ENCODE results near the gene BAIAP2. TPM values are rescaled to one million over a fixed set of nuclear protein-coding genes. Genes with fewer than 3 reads are reported as not detected.

The BAIAP2 gene
- total and polyA plus RNA-seq, 7 donors, result 6.5 to 52.3 (median 32.6) TPM

DNA sequence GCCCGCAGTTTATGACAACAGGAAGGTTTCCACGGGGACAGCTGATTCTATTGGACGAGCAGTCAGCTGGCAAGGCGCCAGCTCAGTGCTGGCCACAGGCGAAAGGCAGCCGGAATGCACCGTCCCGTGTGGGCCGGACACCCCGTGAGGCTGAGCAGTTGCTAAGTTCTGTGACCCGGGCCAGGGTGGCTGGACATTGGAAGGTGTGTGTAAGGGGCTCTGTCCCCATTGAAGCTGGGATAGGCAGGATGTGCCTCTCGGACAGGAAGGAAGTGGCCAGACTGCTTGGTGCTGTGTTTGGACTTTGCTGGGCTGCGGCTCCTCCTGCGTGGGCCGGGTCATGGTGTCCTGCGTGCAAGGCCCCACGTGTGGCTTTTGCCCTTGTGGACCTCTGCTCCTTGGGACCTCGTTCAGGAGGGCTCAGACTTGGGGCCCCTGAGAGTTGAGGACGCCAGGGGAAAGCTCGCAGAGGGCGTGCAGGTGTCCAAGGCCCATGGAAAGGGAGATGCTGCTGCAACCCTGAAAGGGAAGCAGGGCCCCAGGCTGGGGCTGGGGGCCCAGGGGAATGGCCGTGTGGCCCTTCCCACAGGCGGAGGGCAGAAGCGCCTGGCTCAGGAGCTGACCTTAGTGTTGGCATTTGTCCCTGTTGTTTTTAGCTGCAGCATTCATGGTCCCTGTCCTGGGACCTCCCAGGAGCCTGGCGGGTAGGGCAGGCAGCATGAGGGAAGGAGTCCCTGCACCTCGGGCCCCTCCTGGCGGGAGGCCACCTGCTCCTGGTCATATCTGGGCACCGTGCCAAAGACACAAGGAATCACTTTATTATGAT is 10.0 kb downstream of the BAIAP2 start:
- Histone ChIP-seq H3K4me1 (peaks cover 0 to 98% (median 94%) of the 10 kb centered on the region in 4 donors), H3K9me3 (no peaks in the 10 kb centered on the region), H3K36me3 (no peaks in the 10 kb centered on the region), H3K4me3 (peak overlapping the region in 1 of 4 donors; percentile 17), H3K27me3 (no peaks in the 10 kb centered on the region), H3K27ac (peak overlapping the region; percentile 67 to 92 (median 80))
- 14 to 49% methylated on average over 28 of the region's 28 CpGs for WGBS, 2 donors
- intact Hi-C loops (cut with DNase I), result no loop called here
- no peak for TF ChIP-seq EP300 (IDR thresholded peaks at IDR 0.05)
- TF ChIP-seq POLR2AphosphoS5 (IDR thresholded peaks at IDR 0.05), result peak in 3 of 4 donors; percentile 44 to 62 (median 52)
- peak; percentile 95 for DNase-seq

GRCh38 chr17:81045590-81046095 is 10.7 kb downstream of the BAIAP2 start:
- 45 to 59% methylated on average over 9 of the region's 9 CpGs for WGBS, 2 donors
- H3K36me3 ChIP-seq, result no peaks in the 10 kb centered on the region
- intact Hi-C loops (cut with DNase I), result no loop called here
- no peaks in the 10 kb centered on the region for H3K9me3 ChIP-seq
- H3K4me1 ChIP-seq, result peaks cover 0 to 98% (median 93%) of the 10 kb centered on the region in 4 donors
- H3K4me3 ChIP-seq, result no peak overlapping the region
- TF ChIP-seq POLR2AphosphoS5 (IDR thresholded peaks at IDR 0.05), result no peak
- TF ChIP-seq EP300 (IDR thresholded peaks at IDR 0.05), result no peak
- TF ChIP-seq CTCF (IDR thresholded peaks at IDR 0.05), result no peak
- TF ChIP-seq POLR2A (IDR thresholded peaks at IDR 0.05), result no peak
- H3K27ac ChIP-seq, result peak overlapping the region; percentile 67 to 92 (median 80)
- DNase-seq, result no peak
- no peaks in the 10 kb centered on the region for H3K27me3 ChIP-seq

DNA sequence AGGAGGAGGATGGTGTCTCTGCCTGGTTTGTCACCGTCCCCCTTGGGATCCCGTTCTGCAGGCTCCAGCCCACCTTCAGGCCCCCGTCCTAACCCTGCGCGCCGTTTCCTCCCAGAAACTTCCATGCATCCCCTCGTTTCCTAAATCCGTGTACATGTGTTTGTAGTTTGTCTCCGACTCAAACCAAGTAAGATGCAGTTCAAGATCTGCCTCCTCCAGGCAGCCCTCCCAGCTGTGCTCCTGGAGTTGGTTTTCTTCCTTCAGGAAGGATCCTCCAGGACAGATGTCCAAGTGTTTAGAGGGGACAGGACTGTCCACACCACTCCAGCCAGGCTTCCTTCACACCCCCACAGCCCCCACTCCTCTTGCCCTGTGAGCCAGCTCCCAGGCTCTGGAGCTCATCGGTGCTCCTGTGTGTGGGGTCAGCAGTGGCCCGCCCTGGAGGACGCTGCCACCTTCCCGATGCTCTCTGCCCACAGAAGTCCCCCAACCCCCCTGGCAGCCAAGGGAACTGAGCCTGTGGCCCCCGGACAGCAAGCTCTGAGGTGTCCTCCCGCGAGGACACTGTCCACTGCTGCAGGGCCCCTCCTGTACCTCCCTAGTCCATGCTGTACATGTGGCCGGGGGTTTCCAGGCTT is 11.3 kb downstream of the BAIAP2 start:
- Histone ChIP-seq H3K27me3 (no peaks in the 10 kb centered on the region), H3K4me3 (no peak overlapping the region), H3K4me1 (peaks cover 0 to 98% (median 90%) of the 10 kb centered on the region in 4 donors), H3K9me3 (no peaks in the 10 kb centered on the region), H3K27ac (peak overlapping the region; percentile 67 to 92 (median 80)), H3K36me3 (no peaks in the 10 kb centered on the region)
- intact Hi-C loops (cut with DNase I), result no loop called here
- WGBS, 2 donors, result 93 to 94% methylated on average over 17 of the region's 17 CpGs
- DNase-seq, result no peak
- no peak for TF ChIP-seq POLR2AphosphoS5 (IDR thresholded peaks at IDR 0.05)
- TF ChIP-seq EP300 (IDR thresholded peaks at IDR 0.05), result no peak
- TF ChIP-seq CTCF (IDR thresholded peaks at IDR 0.05), result no peak
- TF ChIP-seq POLR2A (IDR thresholded peaks at IDR 0.05), result no peak

GRCh38 chr17:81046770-81047359 is 11.9 kb downstream of the BAIAP2 start:
- intact Hi-C loops (cut with DNase I), result no loop called here
- Histone ChIP-seq H3K27me3 (no peaks in the 10 kb centered on the region), H3K9me3 (no peaks in the 10 kb centered on the region), H3K4me1 (peaks cover 0 to 99% (median 91%) of the 10 kb centered on the region in 4 donors), H3K36me3 (no peaks in the 10 kb centered on the region), H3K4me3 (no peak overlapping the region), H3K27ac (peak overlapping the region; percentile 67 to 92 (median 80))
- WGBS, 2 donors, result 87% methylated on average over 18 of the region's 18 CpGs
- DNase-seq, result no peak
- TF ChIP-seq EP300 (IDR thresholded peaks at IDR 0.05), result no peak
- TF ChIP-seq CTCF (IDR thresholded peaks at IDR 0.05), result no peak
- no peak for TF ChIP-seq POLR2A (IDR thresholded peaks at IDR 0.05)
